Endothelial cell of umbilical vein (primary cell): ENCODE data around the gene CYP3A4. TPM values are rescaled to one million over a fixed set of nuclear protein-coding genes. Genes with fewer than 3 reads are reported as not detected.

Experiments
- BruUV-seq: library from RNA; stranded (reverse); fragments of 400-500 nt; replicated peaks from 2 replicates; lab custom pipeline; 2021; lab: Mats Ljungman, UMichigan
- CTCF ChIA-PET: fragments of 300-600, 350-600 bp; sonication (Branson Sonifier 250); formaldehyde crosslinking; loops from one replicate; lab custom pipeline; 2021; ENCODE audit warnings: antibody characterized with exemption, inconsistent platforms; lab: Charles Lee
- POLR2A ChIA-PET: fragments of 300-600, 350-600 bp; sonication (Branson Sonifier 250); formaldehyde crosslinking; loops from one replicate; lab custom pipeline; 2021; ENCODE audit warnings: antibody characterized with exemption, inconsistent platforms; lab: Charles Lee
- DNase-seq: peaks from one replicate; pipeline ENCODE4 v3.0.0-alpha.2; 2011; ENCODE audit warnings: low read depth, low spot score
- FAIRE-seq: peaks from 2 replicates; lab custom pipeline; 2011; peaks lifted over from hg19 to GRCh38; lab: Jason Lieb, UNC
- H2AFZ ChIP-seq: 2 replicates; pipeline ENCODE4 v1.6.0; 2012; ENCODE audit warnings: low read depth, low read length, control low read depth, inconsistent platforms
- H3K27ac ChIP-seq: 2 replicates; pipeline ENCODE4 v1.5.1; 2011; ENCODE audit warnings: low read depth, mild to moderate bottlenecking, control low read depth, low read length, moderate library complexity; ENCODE audit not compliant: insufficient read depth
- H3K27me3 ChIP-seq, 2 experiments: 2 replicates each; pipeline versions ENCODE4 v1.6.0 to v1.6.1; 2011; ENCODE audit warnings: low read length in 2 of 2, mixed read lengths in 1 of 2; ENCODE audit not compliant: control insufficient read depth in 2 of 2, insufficient read depth in 2 of 2
- H3K36me3 ChIP-seq, 2 experiments: 2 replicates in 1 of 2; 3 replicates in 1 of 2; pipeline ENCODE4 v1.5.1; 2011; ENCODE audit warnings: low read length in 2 of 2, mild to moderate bottlenecking in 1 of 2, moderate library complexity in 1 of 2; ENCODE audit not compliant: control insufficient read depth in 2 of 2, insufficient read depth in 2 of 2; ENCODE audit errors: extremely low read depth in 1 of 2
- H3K4me1 ChIP-seq: 3 replicates; pipeline ENCODE4 v1.5.1; 2011; ENCODE audit warnings: mild to moderate bottlenecking, low read length; ENCODE audit not compliant: control insufficient read depth, insufficient read depth; ENCODE audit errors: extremely low read depth
- H3K4me2 ChIP-seq: 2 replicates; pipeline ENCODE4 v1.6.1; 2011; ENCODE audit warnings: low read length, control low read depth, mixed read lengths; ENCODE audit not compliant: insufficient read depth
- H3K4me3 ChIP-seq, 3 experiments: fragments of 200-600 bp in 1 of 3; sonication (generic), shearing (Covaris generic) in 1 of 3; replicated peaks in 1 of 3; 2 replicates each; pipeline ENCODE4 v1.5.1; 2011 to 2016; ENCODE audit warnings: control low read depth in 3 of 3, low read length in 3 of 3, mild to moderate bottlenecking in 2 of 3, inconsistent platforms in 1 of 3, low read depth in 1 of 3, moderate library complexity in 1 of 3; ENCODE audit not compliant: insufficient read depth in 1 of 3
- H3K79me2 ChIP-seq: 2 replicates; pipeline ENCODE4 v1.6.0; 2012; ENCODE audit warnings: low read length, inconsistent platforms; ENCODE audit not compliant: control insufficient read depth, insufficient read depth
- H3K9ac ChIP-seq: replicated peaks from 2 replicates; pipeline ENCODE3; 2011; ENCODE audit warnings: low read length, control low read depth; ENCODE audit not compliant: insufficient read depth; ENCODE audit errors: extremely low read depth
- H3K9me1 ChIP-seq: replicated peaks from 3 replicates; pipeline ENCODE4 v1.6.0; 2011; ENCODE audit warnings: mild to moderate bottlenecking, low read length; ENCODE audit not compliant: control insufficient read depth, insufficient read depth; ENCODE audit errors: extremely low read depth
- H3K9me3 ChIP-seq: replicated peaks from 2 replicates; pipeline ENCODE4 v1.5.1; 2012; ENCODE audit warnings: low read length, inconsistent platforms; ENCODE audit not compliant: control insufficient read depth, insufficient read depth
- H4K20me1 ChIP-seq: replicated peaks from 2 replicates; pipeline ENCODE3; 2011; ENCODE audit warnings: mild to moderate bottlenecking, low read length; ENCODE audit not compliant: control insufficient read depth, insufficient read depth; ENCODE audit errors: extremely low read depth
- EZH2 ChIP-seq: IDR thresholded peaks from 2 replicates; pipeline ENCODE4 v1.6.1; 2012; ENCODE audit warnings: borderline replicate concordance, low read depth, mild to moderate bottlenecking, moderate library complexity, low read length, inconsistent platforms; ENCODE audit not compliant: severe bottlenecking
- FOS ChIP-seq: IDR thresholded peaks from 2 replicates; pipeline ENCODE4 v1.6.1; 2011; ENCODE audit warnings: mild to moderate bottlenecking, low read length, moderate library complexity, borderline replicate concordance; ENCODE audit not compliant: insufficient read depth
- GATA2 ChIP-seq: IDR thresholded peaks from 2 replicates; pipeline ENCODE4 v1.7.0; 2011; ENCODE audit warnings: low read depth, mild to moderate bottlenecking, moderate library complexity, mixed read lengths, low read length; ENCODE audit not compliant: insufficient read length, insufficient read depth
- JUN ChIP-seq: IDR thresholded peaks from 2 replicates; pipeline ENCODE4 v1.6.1; 2011; ENCODE audit warnings: borderline replicate concordance, low read depth; ENCODE audit not compliant: insufficient read length, insufficient read depth
- MYC ChIP-seq: IDR thresholded peaks from one replicate; pipeline ENCODE4 v1.6.1; 2011; ENCODE audit warnings: mild to moderate bottlenecking, low read depth, low read length
- POLR2A ChIP-seq: IDR thresholded peaks from 2 replicates; pipeline ENCODE4 v1.6.1; 2012; ENCODE audit warnings: low read depth, mild to moderate bottlenecking, control low read depth, low read length
- POLR2AphosphoS5 ChIP-seq: IDR thresholded peaks from 2 replicates; pipeline ENCODE4 v1.6.1; 2012; ENCODE audit warnings: low read depth, mild to moderate bottlenecking, control low read depth, low read length, moderate library complexity; ENCODE audit not compliant: insufficient read depth
- dilution Hi-C: fragments of 300-500 bp; cut with MboI; formaldehyde crosslinking; loops from one replicate; pipeline ENCODE4 v1.15.0; 2019; ENCODE audit warnings: low sequenced_read_pairs; ENCODE audit not compliant: extremely low pct_ligation_motif_present
- intact Hi-C: fragments of 100-400 bp; cut with micrococcal nuclease; formaldehyde crosslinking; loops from one replicate; pipeline ENCODE4 v1.10.0; 2022
- polyA plus RNA-seq, 4 experiments: library from polyadenylated mRNA; depleted of rRNA in 3 of 4; stranded (reverse) in 3 of 4; unstranded in 1 of 4; fragments of >200 nt; gene quantifications; 2 replicates each; pipeline versions ENCODE4 v1.2.1 to v1.2.3, GENCODE V29; 2011 to 2012; ENCODE audit warnings: missing spikeins in 1 of 4
- total RNA-seq: library from RNA; stranded (reverse); gene quantifications from 2 replicates; pipeline ENCODE4 v1.2.3, GENCODE V29; 2021
- TF ChIP-seq, protein P1 (sequence below): IDR thresholded peaks from 2 replicates; pipeline ENCODE4 v1.6.1; 2011; ENCODE audit not compliant: insufficient read depth, insufficient read length
- TF ChIP-seq, protein P2 (sequence below), 2 donors: IDR thresholded peaks; 1 replicate in 1 of 2; 2 replicates in 1 of 2; pipeline ENCODE4 v1.5.1; 2011; ENCODE audit warnings: low read length in 2 of 2, mild to moderate bottlenecking in 2 of 2, moderate library complexity in 2 of 2, control low read depth in 1 of 2, inconsistent platforms in 1 of 2, low read depth in 1 of 2; ENCODE audit not compliant: insufficient read depth in 1 of 2; ENCODE audit errors: extremely low read depth in 1 of 2

CYP3A4 gene
- total and polyA plus RNA-seq, 2 donors (not counting 3 experiments of a cell fraction or from before 2014, with no cell fraction given) = not detected

DNA sequence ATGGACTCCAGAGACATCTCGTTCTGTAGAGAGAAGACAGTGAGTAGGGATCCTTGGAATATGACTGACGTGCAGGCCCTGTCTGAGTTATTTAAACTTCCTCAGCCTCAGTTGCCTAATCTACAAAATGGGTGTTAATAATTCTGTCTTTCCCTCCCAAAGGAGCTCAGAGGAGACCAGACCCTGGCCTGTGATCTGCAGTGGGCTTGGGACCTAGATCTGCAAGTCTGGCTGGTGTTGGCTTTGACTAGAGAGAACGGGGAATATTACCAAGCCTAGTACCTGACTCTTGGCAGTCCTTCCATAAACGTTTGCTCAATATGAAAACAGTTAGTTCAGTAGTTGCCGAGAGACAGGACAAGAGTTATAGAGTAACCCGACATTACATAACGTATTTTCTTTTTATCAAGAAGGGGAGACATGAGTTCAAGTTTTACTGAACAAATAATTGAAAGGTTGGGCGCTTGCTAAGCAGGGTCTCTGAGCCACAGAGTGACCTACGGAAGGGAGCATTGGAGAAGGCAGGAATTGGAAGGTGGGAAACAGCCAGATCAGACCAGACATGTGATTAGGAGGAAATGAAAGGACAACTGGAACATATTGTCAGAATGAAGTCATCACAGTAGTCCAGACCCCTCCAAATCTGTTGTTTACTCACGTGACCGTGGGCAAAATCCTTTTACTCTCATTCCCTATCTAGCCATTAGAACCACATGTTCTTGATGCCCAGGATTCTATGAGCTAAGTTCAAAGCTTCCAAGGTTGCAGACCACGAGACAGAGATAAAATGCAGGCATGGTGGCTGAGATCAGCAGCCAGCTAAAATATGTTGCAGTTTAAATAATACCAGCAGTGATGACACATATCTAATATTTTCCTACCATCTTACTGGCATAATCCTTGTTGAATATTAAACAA, 10.9 kb upstream of the CYP3A4 start:
- intact Hi-C loops = no loop called here
- POLR2A ChIA-PET = no interaction called here
- CTCF ChIA-PET = interaction anchor here (1.0 kb wide), 1 partner anchor 9 kb away, joined by 3 read pairs; no protein-coding TSS in a partner anchor

More for the DNA sequence above, 10.9 kb upstream of the CYP3A4 start:
- Histone ChIP-seq H3K79me2 (no peaks in the 10 kb centered on the region), H3K27ac (no peak overlapping the region), H3K9me3 (no peaks in the 10 kb centered on the region), H3K9ac (no peak overlapping the region), H2AFZ (no peak overlapping the region), H4K20me1 (no peaks in the 10 kb centered on the region), H3K4me3 (no peak overlapping the region), H3K4me2 (no peak overlapping the region), H3K9me1 (no peaks in the 10 kb centered on the region), H3K4me1 (no peaks in the 10 kb centered on the region), H3K36me3 (no peaks in the 10 kb centered on the region), H3K27me3 (peaks cover 0 to 2% of the 10 kb centered on the region in 2 experiments)
- FAIRE-seq (no peak), DNase-seq (no peak)
- TF ChIP-seq FOS = no peak
- TF ChIP-seq MYC = no peak
- TF ChIP-seq GATA2 = no peak
- TF ChIP-seq, protein P1, sequence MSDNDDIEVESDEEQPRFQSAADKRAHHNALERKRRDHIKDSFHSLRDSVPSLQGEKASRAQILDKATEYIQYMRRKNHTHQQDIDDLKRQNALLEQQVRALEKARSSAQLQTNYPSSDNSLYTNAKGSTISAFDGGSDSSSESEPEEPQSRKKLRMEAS = no peak
- TF ChIP-seq, protein P2, sequence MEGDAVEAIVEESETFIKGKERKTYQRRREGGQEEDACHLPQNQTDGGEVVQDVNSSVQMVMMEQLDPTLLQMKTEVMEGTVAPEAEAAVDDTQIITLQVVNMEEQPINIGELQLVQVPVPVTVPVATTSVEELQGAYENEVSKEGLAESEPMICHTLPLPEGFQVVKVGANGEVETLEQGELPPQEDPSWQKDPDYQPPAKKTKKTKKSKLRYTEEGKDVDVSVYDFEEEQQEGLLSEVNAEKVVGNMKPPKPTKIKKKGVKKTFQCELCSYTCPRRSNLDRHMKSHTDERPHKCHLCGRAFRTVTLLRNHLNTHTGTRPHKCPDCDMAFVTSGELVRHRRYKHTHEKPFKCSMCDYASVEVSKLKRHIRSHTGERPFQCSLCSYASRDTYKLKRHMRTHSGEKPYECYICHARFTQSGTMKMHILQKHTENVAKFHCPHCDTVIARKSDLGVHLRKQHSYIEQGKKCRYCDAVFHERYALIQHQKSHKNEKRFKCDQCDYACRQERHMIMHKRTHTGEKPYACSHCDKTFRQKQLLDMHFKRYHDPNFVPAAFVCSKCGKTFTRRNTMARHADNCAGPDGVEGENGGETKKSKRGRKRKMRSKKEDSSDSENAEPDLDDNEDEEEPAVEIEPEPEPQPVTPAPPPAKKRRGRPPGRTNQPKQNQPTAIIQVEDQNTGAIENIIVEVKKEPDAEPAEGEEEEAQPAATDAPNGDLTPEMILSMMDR (IDR thresholded peaks at IDR 0.05; ENCODE audit: extremely low read depth in 1 of 2, insufficient read depth in 1 of 2, low read depth in 1 of 2, low read length in 2 of 2) = no peak
- no peak for TF ChIP-seq POLR2AphosphoS5
- TF ChIP-seq EZH2 = no peak
- TF ChIP-seq POLR2A = no peak
- TF ChIP-seq JUN = no peak
- dilution Hi-C loops = no loop called here
- no TSS peak for BruUV-seq
